Raji (cell line): Measurements from ENCODE around the gene SLC9A8.

Experiments
- POLR2A ChIP-seq: IDR thresholded peaks from 2 replicates; pipeline ENCODE4 v1.6.1; 2011; ENCODE audit warnings: low read depth, low read length, control low read depth; ENCODE audit not compliant: insufficient read depth

SLC9A8 gene

DNA sequence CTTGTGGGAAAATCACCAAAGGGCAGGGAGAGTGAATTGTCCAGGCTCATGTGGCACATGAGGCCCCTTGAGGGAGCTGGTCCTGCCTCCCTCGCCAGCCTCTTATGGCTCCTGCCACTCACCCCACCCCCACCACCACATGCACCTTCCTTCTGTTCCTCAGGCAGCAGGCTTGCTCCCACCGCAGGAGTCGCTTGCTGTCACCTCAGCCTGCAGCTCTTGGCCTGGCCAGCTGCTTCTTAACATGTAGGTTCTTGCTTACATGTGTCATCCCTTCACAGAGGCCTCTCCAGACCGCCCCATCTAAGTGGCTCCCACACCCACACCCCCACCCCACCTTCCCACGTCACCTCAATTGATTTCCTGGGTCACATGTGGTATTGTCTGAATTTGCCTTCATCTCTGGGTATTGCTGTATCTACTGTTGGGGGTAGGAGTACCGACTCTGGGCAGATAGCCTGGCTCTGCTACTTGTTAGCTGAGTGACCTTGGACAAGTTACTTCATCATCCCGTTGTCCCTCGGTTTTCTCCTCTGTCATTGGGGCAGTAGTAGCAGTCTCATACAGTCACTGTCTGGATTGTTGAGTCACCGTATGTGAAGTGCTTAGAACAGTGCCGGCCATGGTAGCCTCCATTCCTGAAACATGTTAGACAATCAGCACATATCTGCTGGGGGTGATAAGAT lies 41.7 kb downstream of the SLC9A8 start:
- TF ChIP-seq POLR2A, result no peak

GRCh38 chr20:49856904-49857303 lies 44.3 kb downstream of the SLC9A8 start:
- TF ChIP-seq POLR2A, result no peak

- TF ChIP-seq POLR2A, result no peak
These were observed 45.5 kb downstream of the SLC9A8 start for GRCh38 chr20:49858076-49858585.

GRCh38 chr20:49859011-49859410 lies 46.4 kb downstream of the SLC9A8 start:
- no peak for TF ChIP-seq POLR2A

GRCh38 chr20:49859807-49860206 lies 47.2 kb downstream of the SLC9A8 start:
- no peak for TF ChIP-seq POLR2A

DNA sequence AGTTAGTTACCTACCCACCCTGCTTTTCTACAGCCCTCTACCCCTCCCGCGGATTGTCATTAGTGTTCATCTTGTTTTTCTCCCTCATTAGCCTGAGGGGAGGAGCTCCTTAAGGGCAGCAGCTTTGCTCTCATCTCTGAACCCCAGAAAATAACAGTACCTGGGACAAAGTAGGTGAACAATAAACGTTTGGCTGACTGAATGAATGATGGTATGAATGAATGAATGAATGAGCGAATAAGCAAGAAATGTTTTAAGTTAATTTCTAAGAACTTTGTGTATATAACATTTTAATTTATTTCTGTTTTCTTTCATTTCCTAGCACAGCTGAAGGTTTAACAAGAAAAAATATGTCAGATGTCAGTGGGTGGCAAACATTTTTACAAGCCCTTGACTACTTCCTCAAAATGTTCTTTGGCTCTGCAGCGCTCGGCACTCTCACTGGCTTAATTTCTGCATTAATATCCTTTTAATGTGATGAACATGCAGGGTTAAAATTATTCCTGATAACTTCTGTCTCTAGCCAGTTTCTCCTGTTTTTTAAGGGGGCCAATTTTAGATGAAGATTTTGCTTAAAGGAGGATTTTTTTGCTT lies 50.1 kb downstream of the SLC9A8 start:
- no peak for TF ChIP-seq POLR2A

DNA sequence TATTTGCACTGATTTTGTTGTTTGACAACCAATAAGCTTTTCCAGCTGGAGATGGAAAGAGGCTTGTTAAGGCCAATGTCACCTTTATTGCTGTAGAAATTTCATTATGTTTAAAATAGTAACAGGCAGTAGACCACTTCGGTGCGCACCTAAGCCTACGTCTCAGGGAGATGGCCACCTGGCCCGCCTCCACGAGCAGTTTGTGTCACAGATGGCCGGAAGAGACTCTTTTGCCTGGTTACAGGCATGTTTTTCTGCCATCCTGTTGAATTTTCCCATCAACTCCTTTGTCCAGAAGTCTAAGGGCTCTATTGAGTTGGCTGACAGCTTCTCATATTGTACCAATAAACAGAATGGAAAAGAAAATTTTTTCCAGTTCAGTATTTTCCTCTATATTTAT lies 51.0 kb downstream of the SLC9A8 start:
- no peak for TF ChIP-seq POLR2A

GRCh38 chr20:49865559-49865958 lies 52.9 kb downstream of the SLC9A8 start:
- no peak for TF ChIP-seq POLR2A

DNA sequence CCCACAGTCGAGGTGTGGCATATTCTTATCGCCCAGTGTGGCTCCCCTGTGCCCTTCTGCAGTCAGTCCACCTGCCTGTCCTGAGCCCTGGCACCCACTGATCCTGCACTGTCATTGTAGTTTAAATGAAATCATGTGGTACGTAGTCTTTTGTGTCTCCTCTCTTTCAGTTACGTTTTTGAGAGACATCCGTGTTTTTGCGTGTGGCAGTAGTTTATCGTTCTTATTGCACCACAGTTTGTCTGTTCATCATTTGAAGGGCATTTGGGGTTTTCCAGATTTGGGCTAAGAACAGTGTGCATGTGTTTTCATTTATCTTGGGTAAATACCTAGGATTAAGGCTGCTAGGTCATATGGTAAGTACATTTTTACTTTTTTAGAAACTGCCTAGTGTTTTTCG lies 53.4 kb downstream of the SLC9A8 start:
- no peak for TF ChIP-seq POLR2A

DNA sequence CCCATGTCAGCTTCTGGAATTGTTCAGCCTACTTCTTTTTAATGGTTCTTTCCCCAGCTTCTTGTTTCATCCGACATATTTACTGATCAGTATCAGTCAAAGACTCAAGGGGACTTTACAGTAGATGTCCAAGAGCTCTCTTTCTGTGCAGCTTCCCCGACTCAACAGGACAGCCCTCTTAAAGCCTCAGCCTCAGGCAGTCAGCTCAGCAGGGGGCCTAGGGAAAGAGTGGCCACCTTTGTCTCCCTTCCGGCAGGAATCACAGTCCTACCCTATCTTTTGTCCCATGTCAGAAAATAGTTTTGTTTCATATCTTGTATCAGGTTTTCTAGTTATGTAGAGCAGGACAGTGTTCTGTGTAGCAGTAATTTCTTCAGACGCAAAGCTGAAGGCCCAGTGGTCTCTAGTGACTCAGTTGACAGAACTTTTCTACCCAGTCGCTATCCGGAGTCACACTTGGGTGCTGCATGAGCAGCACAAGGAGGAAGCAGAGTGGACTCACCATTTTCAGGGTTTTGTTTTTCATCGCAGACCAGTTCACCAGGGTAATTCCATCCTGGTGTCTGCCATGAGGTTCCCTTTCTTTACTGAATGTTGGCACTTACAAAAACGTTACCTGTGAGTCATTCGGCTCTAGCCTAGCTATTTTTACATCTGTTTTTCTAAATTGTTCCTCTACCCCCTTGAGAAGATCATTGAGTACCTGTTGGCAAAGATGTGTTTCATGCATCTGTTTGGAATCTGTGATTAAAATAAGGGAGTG lies 55.0 kb downstream of the SLC9A8 start:
- no peak for TF ChIP-seq POLR2A

DNA sequence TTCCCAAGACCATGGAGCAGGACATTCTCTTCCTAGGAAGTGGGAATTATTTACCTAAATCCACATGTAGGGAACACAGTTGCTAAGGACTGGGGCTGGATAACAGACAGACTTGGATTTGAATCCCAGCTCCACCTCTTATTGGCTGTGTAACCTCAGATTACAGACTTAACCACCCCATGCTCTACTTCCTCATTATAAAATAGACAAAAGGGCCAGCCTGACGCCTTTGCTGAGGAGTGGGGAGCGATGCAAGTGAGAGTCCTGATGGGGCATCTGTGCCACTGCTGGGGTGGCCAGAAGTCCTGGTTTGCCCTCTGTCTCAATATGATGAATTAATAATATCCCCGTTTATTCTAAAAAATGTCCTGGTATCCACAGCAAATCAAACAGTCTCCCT lies 55.9 kb downstream of the SLC9A8 start:
- TF ChIP-seq POLR2A, result no peak

- TF ChIP-seq POLR2A, result no peak
These were observed 56.3 kb downstream of the SLC9A8 start for GRCh38 chr20:49868964-49869363.

GRCh38 chr20:49870261-49870660 lies 57.6 kb downstream of the SLC9A8 start:
- no peak for TF ChIP-seq POLR2A

GRCh38 chr20:49871391-49871948 lies 58.8 kb downstream of the SLC9A8 start:
- TF ChIP-seq POLR2A, result no peak

DNA sequence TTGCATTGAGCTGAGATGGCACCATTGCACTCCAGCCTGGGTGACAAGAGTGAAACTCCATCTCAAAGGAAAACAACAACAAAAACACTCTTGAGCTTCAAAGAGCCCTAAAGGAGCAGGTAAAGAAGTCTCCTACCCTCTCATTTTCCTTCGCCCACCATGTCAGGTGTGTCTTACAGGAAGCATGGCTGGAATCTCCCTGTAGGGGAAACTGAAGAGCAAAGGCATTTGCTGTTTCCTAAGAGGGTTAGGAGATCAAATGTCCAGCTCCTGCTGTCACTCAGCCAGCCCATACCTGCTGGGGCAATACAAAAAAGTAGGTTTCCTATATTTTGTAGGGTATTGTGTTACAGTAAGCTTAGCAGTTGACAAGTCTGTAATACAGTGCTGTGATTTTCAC lies 59.4 kb downstream of the SLC9A8 start:
- no peak for TF ChIP-seq POLR2A

- no peak for TF ChIP-seq POLR2A
These were observed 62.1 kb downstream of the SLC9A8 start for GRCh38 chr20:49874696-49875095.
